Neural cell (in vitro differentiated cells): ENCODE data around the gene AMOTL2.

Experiments
- EP300 ChIP-seq: fragments of 450-650 bp; conservative IDR thresholded peaks from 2 replicates; pipeline ENCODE4 v1.6.1; 2014; ENCODE audit warnings: antibody characterized with exemption, mild to moderate bottlenecking, moderate library complexity; ENCODE audit not compliant: poor library complexity, severe bottlenecking
- EZH2 ChIP-seq: fragments of 200-600, 300-800 bp; shearing (Covaris generic), sonication (generic); IDR thresholded peaks from 2 replicates; pipeline ENCODE4 v1.6.1; 2014; ENCODE audit warnings: antibody characterized with exemption, low read length, borderline replicate concordance, mild to moderate bottlenecking; ENCODE audit not compliant: insufficient read depth, poor library complexity, severe bottlenecking
- MXI1 ChIP-seq: fragments of 450-650 bp; conservative IDR thresholded peaks from 2 replicates; pipeline ENCODE4 v1.6.1; 2014; ENCODE audit warnings: antibody characterized with exemption, mild to moderate bottlenecking; ENCODE audit not compliant: poor library complexity, severe bottlenecking
- POLR2AphosphoS5 ChIP-seq: IDR thresholded peaks from 2 replicates; pipeline ENCODE4 v1.6.1; 2012
- RAD21 ChIP-seq: fragments of 450-650 bp; conservative IDR thresholded peaks from 2 replicates; pipeline ENCODE4 v1.6.1; 2014; ENCODE audit warnings: antibody characterized with exemption, mild to moderate bottlenecking, moderate library complexity
- SMC3 ChIP-seq: fragments of 450-650 bp; conservative IDR thresholded peaks from 2 replicates; pipeline ENCODE4 v1.6.1; 2014; ENCODE audit warnings: antibody characterized with exemption, mild to moderate bottlenecking, moderate library complexity; ENCODE audit not compliant: poor library complexity
- TAF1 ChIP-seq: IDR thresholded peaks from 2 replicates; pipeline ENCODE4 v1.6.1; 2012; ENCODE audit warnings: low read depth
- TF ChIP-seq, protein P1 (sequence below): fragments of 450-650 bp; IDR thresholded peaks from 2 replicates; pipeline ENCODE4 v1.5.1; 2014; ENCODE audit warnings: antibody characterized with exemption, mild to moderate bottlenecking, moderate library complexity; ENCODE audit not compliant: poor library complexity, severe bottlenecking
- TF ChIP-seq, protein P2 (sequence below): IDR thresholded peaks from 2 replicates; pipeline ENCODE4 v1.6.1; 2012; ENCODE audit warnings: borderline replicate concordance

DNA sequence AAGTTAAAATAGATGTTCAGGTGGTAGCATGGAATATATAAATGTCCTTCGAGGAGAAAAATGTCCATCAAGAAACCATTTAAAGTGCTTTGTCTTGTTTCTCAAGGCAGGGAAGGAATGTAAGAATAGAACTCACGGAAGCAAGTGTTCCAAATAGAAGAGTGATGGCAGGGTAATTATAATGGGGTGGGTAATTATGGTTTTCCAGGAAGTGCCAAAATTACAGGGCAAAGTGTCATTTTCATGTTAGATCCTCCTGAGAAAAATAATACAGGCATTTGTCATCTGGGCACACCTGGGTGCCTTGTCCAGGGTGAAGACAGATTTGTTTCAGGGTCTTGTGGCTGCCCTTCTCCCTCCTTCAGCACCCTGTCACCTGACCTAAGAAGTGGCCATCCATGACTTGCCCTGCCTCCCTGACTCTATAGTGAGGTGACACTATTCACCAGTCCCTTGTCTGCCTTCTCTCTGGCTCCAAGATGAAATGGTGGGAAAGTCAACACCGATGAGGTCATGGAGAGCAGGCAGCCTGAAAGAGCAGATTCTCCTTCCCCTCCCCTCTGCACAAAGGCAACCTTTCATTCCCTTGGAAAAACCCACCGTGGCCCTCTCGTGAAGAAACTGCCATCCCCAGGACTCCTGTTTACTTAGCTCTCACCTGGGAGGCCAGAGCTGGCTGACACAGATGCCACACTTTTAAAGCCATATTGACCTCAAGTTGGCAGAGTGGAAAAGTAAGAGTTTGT, 45.1 kb upstream of the AMOTL2 start:
- TF ChIP-seq RAD21 = no peak
- no peak for TF ChIP-seq SMC3
- TF ChIP-seq, protein P1, sequence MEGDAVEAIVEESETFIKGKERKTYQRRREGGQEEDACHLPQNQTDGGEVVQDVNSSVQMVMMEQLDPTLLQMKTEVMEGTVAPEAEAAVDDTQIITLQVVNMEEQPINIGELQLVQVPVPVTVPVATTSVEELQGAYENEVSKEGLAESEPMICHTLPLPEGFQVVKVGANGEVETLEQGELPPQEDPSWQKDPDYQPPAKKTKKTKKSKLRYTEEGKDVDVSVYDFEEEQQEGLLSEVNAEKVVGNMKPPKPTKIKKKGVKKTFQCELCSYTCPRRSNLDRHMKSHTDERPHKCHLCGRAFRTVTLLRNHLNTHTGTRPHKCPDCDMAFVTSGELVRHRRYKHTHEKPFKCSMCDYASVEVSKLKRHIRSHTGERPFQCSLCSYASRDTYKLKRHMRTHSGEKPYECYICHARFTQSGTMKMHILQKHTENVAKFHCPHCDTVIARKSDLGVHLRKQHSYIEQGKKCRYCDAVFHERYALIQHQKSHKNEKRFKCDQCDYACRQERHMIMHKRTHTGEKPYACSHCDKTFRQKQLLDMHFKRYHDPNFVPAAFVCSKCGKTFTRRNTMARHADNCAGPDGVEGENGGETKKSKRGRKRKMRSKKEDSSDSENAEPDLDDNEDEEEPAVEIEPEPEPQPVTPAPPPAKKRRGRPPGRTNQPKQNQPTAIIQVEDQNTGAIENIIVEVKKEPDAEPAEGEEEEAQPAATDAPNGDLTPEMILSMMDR = no peak
- no peak for TF ChIP-seq EZH2
- TF ChIP-seq, protein P2, sequence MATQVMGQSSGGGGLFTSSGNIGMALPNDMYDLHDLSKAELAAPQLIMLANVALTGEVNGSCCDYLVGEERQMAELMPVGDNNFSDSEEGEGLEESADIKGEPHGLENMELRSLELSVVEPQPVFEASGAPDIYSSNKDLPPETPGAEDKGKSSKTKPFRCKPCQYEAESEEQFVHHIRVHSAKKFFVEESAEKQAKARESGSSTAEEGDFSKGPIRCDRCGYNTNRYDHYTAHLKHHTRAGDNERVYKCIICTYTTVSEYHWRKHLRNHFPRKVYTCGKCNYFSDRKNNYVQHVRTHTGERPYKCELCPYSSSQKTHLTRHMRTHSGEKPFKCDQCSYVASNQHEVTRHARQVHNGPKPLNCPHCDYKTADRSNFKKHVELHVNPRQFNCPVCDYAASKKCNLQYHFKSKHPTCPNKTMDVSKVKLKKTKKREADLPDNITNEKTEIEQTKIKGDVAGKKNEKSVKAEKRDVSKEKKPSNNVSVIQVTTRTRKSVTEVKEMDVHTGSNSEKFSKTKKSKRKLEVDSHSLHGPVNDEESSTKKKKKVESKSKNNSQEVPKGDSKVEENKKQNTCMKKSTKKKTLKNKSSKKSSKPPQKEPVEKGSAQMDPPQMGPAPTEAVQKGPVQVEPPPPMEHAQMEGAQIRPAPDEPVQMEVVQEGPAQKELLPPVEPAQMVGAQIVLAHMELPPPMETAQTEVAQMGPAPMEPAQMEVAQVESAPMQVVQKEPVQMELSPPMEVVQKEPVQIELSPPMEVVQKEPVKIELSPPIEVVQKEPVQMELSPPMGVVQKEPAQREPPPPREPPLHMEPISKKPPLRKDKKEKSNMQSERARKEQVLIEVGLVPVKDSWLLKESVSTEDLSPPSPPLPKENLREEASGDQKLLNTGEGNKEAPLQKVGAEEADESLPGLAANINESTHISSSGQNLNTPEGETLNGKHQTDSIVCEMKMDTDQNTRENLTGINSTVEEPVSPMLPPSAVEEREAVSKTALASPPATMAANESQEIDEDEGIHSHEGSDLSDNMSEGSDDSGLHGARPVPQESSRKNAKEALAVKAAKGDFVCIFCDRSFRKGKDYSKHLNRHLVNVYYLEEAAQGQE = no peak
- no peak for TF ChIP-seq TAF1
- TF ChIP-seq POLR2AphosphoS5 = no peak
- TF ChIP-seq EP300 = no peak
- no peak for TF ChIP-seq MXI1
